Right forelimb (tissue), 1 donor: ENCODE data around the gene RBM44.

Experiments used
- DNase-seq: peaks from one replicate; pipeline ENCODE4 v3.0.0-alpha.2; 2018

The RBM44 gene

GRCh38 chr2:237873897-237874551 lies 75.4 kb downstream of the RBM44 start:
- DNase-seq, result no peak

DNA sequence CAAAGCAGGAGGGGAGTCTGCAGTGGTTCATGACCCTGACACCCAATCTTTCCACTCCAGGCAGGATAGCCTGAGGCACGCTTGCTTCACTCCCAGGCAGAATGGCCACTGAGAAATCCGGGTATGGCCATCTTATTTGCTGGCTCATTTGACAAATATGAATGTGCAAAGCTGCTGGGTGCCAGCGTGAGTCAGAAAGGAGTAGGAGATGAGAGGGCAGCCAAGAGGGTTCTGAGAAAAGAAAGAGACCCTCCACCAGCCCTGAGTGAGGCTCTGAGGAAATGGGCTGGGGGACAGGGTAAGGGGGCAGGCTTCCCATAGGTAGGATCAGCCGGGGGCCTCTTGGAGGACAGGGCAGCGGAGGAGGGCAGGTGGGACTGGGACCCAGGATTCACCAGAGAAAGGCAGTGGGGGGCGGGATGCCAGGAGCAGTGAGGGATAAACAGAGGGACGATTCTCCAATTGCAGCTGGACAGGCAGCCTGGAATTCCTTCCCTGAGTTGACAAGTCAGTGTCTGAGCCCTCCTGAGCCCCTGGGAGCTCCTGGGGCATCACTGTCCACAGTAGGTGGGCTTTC lies 76.1 kb downstream of the RBM44 start:
- no peak for DNase-seq

GRCh38 chr2:237875256-237876060 lies 76.9 kb downstream of the RBM44 start:
- no peak for DNase-seq

GRCh38 chr2:237876061-237876526 lies 77.5 kb downstream of the RBM44 start:
- no peak for DNase-seq

DNA sequence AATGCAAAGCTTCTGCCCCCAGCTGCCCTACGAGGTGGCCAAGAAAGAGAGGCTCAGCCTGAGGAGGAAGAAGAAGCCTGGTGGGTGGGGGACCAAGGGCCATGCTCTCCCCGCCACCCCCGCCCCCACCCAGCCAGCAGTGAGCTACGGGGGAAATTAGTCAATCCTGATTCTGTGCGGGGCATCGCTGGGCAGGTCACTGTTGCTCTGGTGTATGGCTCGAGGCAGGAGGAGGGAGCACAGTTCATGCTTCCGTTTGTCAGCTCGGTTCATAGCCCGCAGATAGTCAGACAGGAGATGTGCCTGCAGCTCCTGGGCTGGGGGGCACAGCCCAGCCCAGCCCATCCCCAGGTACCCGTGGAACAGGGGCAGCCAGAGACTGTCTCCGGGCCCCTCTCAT lies 78.0 kb downstream of the RBM44 start:
- DNase-seq, result no peak

- no peak for DNase-seq
Observed at GRCh38 chr2:237876951-237877491, 78.4 kb downstream of the RBM44 start.

- DNase-seq, result no peak
Observed at GRCh38 chr2:237877576-237878307, 79.2 kb downstream of the RBM44 start.

DNA sequence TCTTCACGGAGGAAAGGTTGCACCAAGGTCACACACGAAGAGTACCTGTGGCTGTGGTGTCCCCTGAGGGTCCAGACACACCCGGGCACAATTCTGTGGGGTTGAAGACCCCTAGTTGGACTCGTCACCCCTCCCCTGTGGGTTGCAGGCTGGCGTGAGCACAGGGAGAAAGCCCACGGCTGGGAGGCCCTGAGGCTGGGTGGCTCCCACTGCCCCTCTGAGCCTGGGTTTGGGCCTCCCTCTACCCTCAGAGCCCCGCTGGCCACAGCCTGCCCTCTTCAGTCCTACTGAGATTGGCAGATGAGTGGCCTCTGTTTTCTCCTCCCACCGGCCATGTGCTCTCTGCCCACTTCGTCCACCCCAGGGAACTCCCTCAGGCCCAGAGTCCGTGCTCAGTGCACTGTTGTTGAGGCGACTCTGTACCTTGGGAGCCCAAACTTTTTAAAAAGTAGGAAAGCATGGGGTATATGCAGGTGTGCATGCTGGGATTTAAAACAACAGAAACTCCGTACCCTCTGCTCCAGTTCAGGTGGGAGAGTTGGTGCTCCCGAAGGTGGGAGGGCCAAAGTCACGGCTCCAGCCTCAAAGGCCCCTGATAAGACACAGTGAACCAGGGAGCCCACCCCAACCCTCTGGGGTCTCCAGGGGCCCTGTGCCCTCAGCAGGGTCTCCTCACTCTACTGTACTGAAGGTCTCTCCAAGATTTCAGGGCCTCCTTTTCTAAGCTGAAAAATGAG lies 79.9 kb downstream of the RBM44 start:
- DNase-seq, result no peak

DNA sequence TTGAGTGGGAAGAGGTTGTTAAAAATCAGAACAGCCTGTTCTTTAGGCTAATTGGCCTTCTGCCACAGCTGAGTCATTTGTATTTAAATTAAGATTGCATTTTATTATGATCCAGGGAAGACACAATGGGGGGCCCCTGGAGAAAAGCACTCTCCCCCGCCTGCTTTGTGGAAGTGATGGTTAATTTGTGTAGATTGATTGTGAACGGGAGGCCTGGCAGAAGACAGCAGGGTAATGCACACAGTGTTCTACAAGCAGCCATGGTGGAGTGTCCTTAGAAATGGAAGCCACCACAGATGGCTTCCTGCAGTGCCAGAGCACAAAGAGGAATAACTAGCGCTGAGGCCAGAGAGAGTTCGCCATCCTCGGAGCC lies 80.5 kb downstream of the RBM44 start:
- DNase-seq, result no peak

DNA sequence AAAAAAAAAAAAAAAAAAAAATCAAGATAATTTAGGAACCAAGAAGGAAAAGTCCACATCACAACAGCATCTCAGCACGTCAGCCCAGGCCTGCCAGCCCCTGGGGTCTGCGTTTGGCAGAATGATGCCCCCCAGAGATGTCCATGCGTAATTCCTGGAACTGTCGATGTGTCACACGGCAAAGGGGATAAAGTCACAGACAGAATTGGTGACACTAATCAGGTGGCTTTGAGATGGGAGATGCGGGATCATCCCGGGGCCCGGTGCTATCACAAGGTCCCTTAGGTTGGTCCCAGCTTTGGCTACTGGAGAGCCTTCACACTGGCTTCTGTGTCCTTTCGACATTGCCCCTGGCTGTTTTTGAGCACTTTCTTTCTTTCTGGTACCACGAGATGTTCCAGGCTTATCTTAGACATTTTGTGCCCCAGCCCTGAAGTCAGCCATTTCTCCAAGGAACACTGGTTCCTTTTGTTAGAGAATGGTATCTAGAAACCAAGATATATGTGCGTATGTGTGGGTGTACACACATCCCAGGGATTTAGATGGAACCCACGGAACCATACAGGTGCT lies 81.5 kb downstream of the RBM44 start:
- DNase-seq, result no peak

- DNase-seq, result no peak
Observed at GRCh38 chr2:237882510-237883481, 84.2 kb downstream of the RBM44 start.

GRCh38 chr2:237883951-237884446 lies 85.4 kb downstream of the RBM44 start:
- no peak for DNase-seq

DNA sequence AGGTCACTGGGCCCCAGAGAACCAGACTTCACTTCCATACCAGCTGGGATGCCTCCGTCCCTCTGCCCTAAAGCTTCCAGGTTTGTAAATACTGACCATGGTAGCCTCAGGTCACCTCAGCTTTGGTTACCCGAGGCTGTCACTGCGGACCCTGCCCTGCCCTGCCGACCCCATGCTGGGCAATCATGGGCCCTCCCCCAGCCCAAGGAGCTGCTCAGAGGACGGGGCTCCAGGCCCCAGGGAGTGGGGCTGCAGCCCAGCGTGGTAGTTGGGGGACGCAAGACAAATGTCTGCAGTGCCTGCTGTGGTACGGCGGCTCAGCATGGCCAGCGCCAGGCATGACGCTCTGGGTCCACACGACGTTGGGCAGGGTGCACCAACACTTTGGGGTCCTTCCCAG lies 86.1 kb downstream of the RBM44 start:
- DNase-seq, result no peak

DNA sequence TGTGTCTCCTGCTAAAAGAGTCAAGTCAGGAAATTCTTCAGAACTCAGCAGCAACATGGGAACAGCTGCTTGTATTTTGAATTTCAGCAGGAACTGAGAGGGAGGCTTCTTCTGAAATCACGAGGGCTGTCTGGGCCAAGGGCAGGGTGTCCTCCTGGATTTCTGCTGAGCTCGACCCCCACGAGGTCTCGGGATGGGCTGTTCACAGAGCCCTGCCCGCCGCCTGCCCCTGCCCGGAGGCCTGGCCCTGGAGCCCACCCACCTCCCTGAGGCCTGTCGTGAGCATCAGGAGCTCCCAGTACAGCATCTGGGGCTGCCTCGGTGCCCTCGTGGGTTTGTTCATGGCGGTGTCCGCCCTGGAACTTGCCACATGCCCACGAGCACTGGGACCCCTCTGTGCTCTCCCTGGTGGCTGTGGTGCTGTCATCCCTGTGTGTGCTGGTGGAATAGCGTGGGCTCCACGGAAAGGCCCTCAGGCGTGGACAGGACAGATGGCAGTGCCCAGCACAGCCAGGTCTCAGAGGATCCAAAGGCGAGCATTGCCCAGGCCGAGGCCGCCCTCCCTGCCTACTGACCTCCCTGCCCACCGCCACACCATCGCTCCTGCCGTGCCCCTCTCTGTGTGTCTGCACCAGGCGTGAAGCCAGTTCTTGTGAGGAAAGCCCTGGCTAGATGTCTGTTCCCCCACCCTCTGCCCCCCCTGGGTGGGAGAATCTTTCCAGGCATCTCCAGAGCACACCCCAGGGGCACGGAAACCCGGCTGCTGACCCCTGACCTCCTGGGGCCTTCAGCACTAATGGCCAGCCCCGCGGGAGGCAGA lies 86.7 kb downstream of the RBM44 start:
- no peak for DNase-seq

DNA sequence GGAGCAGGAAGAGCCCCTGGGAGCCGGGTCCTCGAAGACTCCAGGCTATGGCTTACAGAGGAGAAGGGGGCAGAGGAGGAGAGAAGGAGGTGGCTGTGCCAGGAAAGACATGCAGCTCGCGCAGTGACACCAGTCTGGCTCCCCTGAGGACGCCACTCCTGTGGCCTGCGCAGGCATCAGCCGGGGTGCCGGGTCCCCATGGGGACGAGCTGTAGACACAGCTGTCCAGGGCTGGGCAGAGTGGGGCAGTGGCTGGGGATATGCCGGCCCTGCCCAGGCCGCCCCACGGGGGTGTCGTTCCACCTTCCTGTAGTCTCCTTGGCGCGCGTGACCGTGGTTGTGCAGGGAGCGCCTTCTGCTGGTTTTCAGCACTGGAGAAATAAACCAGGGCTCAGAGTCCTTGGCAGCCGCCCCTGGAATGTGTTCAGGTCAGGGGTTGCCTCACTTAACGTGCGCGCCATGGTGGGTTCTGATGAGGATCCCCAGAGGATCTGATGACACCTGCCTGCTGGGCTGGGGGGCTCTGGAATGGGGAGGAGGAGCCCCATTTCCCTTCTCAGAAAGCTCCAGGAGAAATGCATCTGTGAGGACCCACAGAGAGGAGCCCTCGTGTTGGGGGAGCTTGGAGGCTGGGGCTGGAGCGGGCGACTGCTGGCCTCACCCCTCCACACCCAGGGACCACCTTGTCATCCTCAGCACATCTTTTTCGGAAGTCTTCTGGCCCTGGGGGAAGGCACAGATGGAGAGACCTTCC lies 87.5 kb downstream of the RBM44 start:
- no peak for DNase-seq

GRCh38 chr2:237886685-237887481 lies 88.3 kb downstream of the RBM44 start:
- DNase-seq, result peak; percentile 45

GRCh38 chr2:237888389-237888788 lies 89.8 kb downstream of the RBM44 start:
- no peak for DNase-seq

DNA sequence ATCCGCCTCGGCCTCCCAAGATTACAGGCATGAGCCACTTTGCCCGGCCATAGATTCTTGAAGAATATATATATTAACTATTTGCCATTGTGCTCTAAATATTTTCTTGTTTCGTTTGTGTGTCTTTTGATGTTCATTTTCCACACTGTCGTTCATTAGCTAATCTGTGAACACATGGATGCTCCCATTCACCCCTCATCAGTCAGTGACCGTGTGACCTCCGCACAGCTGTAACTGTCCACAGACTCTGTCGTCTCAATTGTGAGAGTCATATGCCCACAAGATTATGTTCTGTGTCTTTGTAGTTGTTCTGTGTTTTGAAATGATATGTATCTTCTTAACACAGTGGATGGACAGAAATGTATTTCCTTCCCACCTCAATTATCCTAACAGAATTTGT lies 90.4 kb downstream of the RBM44 start:
- DNase-seq, result no peak
